MM.1S (cell line): ENCODE measurements around the gene SH3RF1.

Experiments
- DNase-seq: peaks from one replicate; pipeline ENCODE4 v3.0.0-alpha.2; 2015
- H2AFZ ChIP-seq: fragments of 300-600 bp; sonication (generic); 2 replicates; pipeline ENCODE4 v1.6.0; 2016; ENCODE audit warnings: antibody characterized with exemption, low read length
- H3F3A ChIP-seq: fragments of 300-600 bp; sonication (generic); 2 replicates; pipeline ENCODE4 v1.6.1; 2016; ENCODE audit warnings: mild to moderate bottlenecking, antibody characterized with exemption, low read length, moderate library complexity, mixed read lengths; ENCODE audit not compliant: insufficient read depth
- H3K27ac ChIP-seq: fragments of 300-600 bp; sonication (generic); 2 replicates; pipeline ENCODE4 v1.5.1; 2016; ENCODE audit warnings: mild to moderate bottlenecking, low read length
- H3K27me3 ChIP-seq: fragments of 300-600 bp; sonication (generic); replicated peaks from 2 replicates; pipeline ENCODE4 v1.6.0; 2016; ENCODE audit warnings: low read length; ENCODE audit not compliant: insufficient read depth
- H3K36me3 ChIP-seq: fragments of 300-600 bp; sonication (generic); replicated peaks from 2 replicates; pipeline ENCODE4 v1.6.1; 2016; ENCODE audit warnings: mild to moderate bottlenecking, low read length, mixed read lengths; ENCODE audit not compliant: insufficient read depth
- H3K4me1 ChIP-seq: fragments of 300-600 bp; sonication (generic); 2 replicates; pipeline ENCODE4 v1.6.1; 2016; ENCODE audit warnings: low read length, mixed read lengths
- H3K4me2 ChIP-seq: fragments of 300-600 bp; sonication (generic); 2 replicates; pipeline ENCODE4 v1.6.0; 2016; ENCODE audit warnings: low read depth, low read length
- H3K4me3 ChIP-seq: fragments of 300-600 bp; sonication (generic); 2 replicates; pipeline ENCODE4 v1.5.1; 2016; ENCODE audit warnings: low read length, mixed read lengths
- H3K79me2 ChIP-seq: fragments of 300-600 bp; sonication (generic); 2 replicates; pipeline ENCODE4 v1.6.1; 2016; ENCODE audit warnings: mixed run types, low read length, mixed read lengths
- H3K9ac ChIP-seq: fragments of 300-600 bp; sonication (generic); 2 replicates; pipeline ENCODE4 v1.6.1; 2016; ENCODE audit warnings: low read length, mixed read lengths
- H3K9me2 ChIP-seq: fragments of 300-600 bp; sonication (generic); replicated peaks from 2 replicates; pipeline ENCODE4 v1.6.1; 2016; ENCODE audit warnings: mild to moderate bottlenecking, low read length, mixed read lengths; ENCODE audit not compliant: insufficient read depth
- H3K9me3 ChIP-seq: fragments of 300-600 bp; sonication (generic); replicated peaks from 2 replicates; pipeline ENCODE4 v1.6.1; 2016; ENCODE audit warnings: mild to moderate bottlenecking, low read length, mixed read lengths; ENCODE audit not compliant: insufficient read depth
- H4K20me1 ChIP-seq: fragments of 300-600 bp; sonication (generic); 2 replicates; pipeline ENCODE4 v1.6.1; 2016; ENCODE audit warnings: mild to moderate bottlenecking, low read length, moderate library complexity, mixed read lengths; ENCODE audit not compliant: insufficient read depth
- CTCF ChIP-seq: fragments of 300-600 bp; sonication (generic); IDR thresholded peaks from 2 replicates; pipeline ENCODE4 v1.5.1; 2016; ENCODE audit warnings: antibody characterized with exemption, low read length, mixed read lengths
- EZH2 ChIP-seq: fragments of 300-600 bp; sonication (generic); optimal IDR thresholded peaks from 2 replicates; pipeline ENCODE3; 2017; ENCODE audit warnings: low read depth, mild to moderate bottlenecking, antibody characterized with exemption, low read length, mixed read lengths
- EZH2phosphoT487 ChIP-seq: fragments of 300-600 bp; sonication (generic); IDR thresholded peaks from 2 replicates; pipeline ENCODE4 v1.6.1; 2018; ENCODE audit warnings: antibody characterized with exemption, low read length

Gene SH3RF1

GRCh38 chr4:169260217-169260866, 10.4 kb downstream of the SH3RF1 start:
- no peak overlapping the region for H3K4me2 ChIP-seq

GRCh38 chr4:169259271-169259670, 11.5 kb downstream of the SH3RF1 start:
- Histone ChIP-seq H3F3A (no peaks in the 10 kb centered on the region), H3K27me3 (no peaks in the 10 kb centered on the region), H3K27ac (no peak overlapping the region), H3K4me2 (no peak overlapping the region), H4K20me1 (no peaks in the 10 kb centered on the region), H3K9me3 (no peaks in the 10 kb centered on the region), H3K4me3 (no peak overlapping the region), H3K79me2 (no peaks in the 10 kb centered on the region), H2AFZ (no peak overlapping the region), H3K9me2 (no peaks in the 10 kb centered on the region), H3K9ac (no peak overlapping the region), H3K4me1 (no peaks in the 10 kb centered on the region), H3K36me3 (no peaks in the 10 kb centered on the region)
- TF ChIP-seq EZH2phosphoT487 (no peak), CTCF (no peak), EZH2 (no peak)
- DNase-seq: no peak

More at GRCh38 chr4:169260217-169260866, 10.4 kb downstream of the SH3RF1 start:
- H3K4me1 ChIP-seq: no peaks in the 10 kb centered on the region
- H3F3A ChIP-seq: no peaks in the 10 kb centered on the region
- H3K9ac ChIP-seq: no peak overlapping the region
- TF ChIP-seq EZH2phosphoT487 (no peak), CTCF (no peak), EZH2 (no peak)
- no peak overlapping the region for H3K4me3 ChIP-seq
- H3K9me3 ChIP-seq: no peaks in the 10 kb centered on the region
- no peak overlapping the region for H2AFZ ChIP-seq
- H3K27ac ChIP-seq: no peak overlapping the region
- H3K36me3 ChIP-seq: no peaks in the 10 kb centered on the region
- H3K9me2 ChIP-seq: no peaks in the 10 kb centered on the region
- no peaks in the 10 kb centered on the region for H3K27me3 ChIP-seq
- no peaks in the 10 kb centered on the region for H4K20me1 ChIP-seq
- DNase-seq: no peak
- H3K79me2 ChIP-seq: 0 out of 2 replicates have a peak, but pooled peaks cover under 1% of the 10 kb centered on the region

- H3K36me3 ChIP-seq: no peaks in the 10 kb centered on the region
- H4K20me1 ChIP-seq: no peaks in the 10 kb centered on the region
- no peaks in the 10 kb centered on the region for H3F3A ChIP-seq
- no peak overlapping the region for H3K4me3 ChIP-seq
- no peak for TF ChIP-seq EZH2phosphoT487
- no peak for TF ChIP-seq EZH2
- no peak for TF ChIP-seq CTCF
- no peak overlapping the region for H3K4me2 ChIP-seq
- H3K4me1 ChIP-seq: no peaks in the 10 kb centered on the region
- H3K27me3 ChIP-seq: no peaks in the 10 kb centered on the region
- H2AFZ ChIP-seq: no peak overlapping the region
- no peak overlapping the region for H3K27ac ChIP-seq
- no peak for DNase-seq
- no peak overlapping the region for H3K9ac ChIP-seq
- no peaks in the 10 kb centered on the region for H3K9me3 ChIP-seq
- H3K79me2 ChIP-seq: no peaks in the 10 kb centered on the region
- no peaks in the 10 kb centered on the region for H3K9me2 ChIP-seq
Observed at GRCh38 chr4:169258141-169258540, 12.6 kb downstream of the SH3RF1 start.
